Limb (tissue), 2 donors: ENCODE data around the gene SHFL.
A peak's percentile ranks its signal among the peaks of the same experiment; 100 is the strongest.

Experiments
- DNase-seq, 2 donors: peaks; one replicate each; pipeline ENCODE4 v3.0.0-alpha.2; 2016; ENCODE audit errors: extremely low spot score in 2 of 2

SHFL gene

GRCh38 chr19:10087296-10088061 lies 1.4 kb downstream of the SHFL start:
- DNase-seq, result no peak

DNA sequence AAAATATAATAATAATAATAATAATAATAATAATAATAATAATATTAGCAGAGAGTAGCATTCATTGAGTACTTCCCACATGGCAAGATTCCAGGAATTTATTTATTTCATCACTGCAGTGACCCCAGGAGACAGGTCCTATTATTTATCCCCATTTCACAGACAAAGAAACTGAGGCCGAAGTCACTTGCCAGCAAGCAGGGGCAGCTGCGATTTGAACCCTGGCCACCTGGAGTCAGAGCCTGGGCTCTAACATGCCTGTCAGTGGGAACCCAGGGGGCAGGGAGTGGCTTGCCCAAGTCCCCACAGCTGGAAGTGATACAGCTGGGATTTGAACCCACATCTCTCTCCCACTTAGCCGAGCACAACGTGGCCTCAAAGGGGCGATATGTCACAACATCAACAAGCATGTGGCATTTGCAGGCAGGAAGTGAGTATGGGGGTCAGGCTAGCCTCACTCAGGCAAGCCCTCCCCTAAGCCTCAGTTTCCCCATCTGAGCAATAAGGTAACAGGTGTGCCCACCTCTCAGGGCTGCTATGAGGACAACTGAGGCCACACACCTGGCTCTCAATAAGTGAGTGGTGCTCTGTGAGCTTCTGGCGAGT lies 2.9 kb downstream of the SHFL start:
- no peak for DNase-seq

DNA sequence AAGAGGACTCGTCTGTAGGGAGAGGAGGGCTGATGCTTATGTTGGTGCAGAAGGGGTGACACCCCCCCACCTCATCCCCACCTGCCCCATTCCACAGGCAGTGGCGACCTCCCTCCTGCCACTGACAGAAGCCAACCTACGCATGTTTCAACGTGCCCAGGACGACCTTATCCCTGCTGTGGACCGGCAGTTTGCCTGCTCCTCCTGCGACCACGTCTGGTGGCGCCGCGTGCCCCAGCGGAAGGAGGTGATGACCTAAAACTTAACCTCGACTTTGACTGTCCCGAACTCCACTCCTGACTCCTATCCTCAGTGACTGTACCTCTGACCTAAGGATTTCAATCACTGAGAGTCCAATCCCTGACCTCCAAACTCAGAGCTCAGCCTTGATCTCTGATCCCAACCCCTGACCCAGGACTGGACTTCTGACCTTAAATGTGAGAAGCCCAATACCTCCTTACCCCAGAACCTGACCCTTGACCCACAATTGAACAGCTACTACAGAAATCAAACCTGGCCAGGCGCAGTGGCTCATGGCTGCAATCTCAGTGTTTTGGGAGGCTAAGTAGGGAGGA lies 3.8 kb downstream of the SHFL start:
- no peak for DNase-seq

GRCh38 chr19:10091370-10091687 lies 5.2 kb downstream of the SHFL start:
- DNase-seq, result peak in 1 of 2 donors; percentile 25

DNA sequence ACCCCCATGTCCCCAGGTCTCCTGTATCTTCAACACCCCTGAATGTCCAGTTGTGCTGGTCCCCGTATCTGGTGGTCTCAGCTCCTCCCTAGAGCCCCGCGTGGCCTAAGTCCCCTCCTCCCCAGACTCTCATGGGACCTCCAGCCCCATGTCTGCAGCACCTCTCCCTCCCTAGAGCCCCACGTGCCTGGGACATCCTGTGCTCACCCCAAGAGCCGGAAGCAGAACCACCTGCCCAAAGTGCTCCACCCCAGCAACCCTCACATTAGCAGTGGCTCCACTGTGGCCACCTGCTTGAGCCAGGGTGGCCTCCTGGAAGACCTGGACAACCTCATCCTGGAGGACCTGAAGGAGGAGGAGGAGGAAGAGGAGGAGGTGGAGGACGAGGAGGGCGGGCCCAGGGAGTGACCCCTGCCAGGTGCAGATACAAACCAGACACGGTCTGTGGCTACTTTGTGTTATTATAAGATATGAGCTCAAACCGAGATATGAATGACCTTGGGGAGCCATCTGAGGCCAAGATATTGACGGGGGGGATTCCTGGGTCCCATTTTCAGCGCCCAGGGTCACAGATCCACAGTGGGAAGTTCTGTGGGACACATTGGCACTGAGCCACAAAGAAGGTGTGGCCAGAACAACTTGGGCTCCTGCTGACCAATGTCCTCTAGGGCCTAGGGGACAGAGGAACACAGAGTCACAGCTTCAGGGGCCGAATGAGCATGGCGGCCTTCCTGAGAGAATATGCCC lies 6.0 kb downstream of the SHFL start:
- DNase-seq, result peak in 1 of 2 donors; percentile 23

- DNase-seq, result no peak
Measured at GRCh38 chr19:10092648-10093294, 6.7 kb downstream of the SHFL start.

GRCh38 chr19:10093295-10094186 lies 7.4 kb downstream of the SHFL start:
- DNase-seq, result peak in 1 of 2 donors; percentile 30

DNA sequence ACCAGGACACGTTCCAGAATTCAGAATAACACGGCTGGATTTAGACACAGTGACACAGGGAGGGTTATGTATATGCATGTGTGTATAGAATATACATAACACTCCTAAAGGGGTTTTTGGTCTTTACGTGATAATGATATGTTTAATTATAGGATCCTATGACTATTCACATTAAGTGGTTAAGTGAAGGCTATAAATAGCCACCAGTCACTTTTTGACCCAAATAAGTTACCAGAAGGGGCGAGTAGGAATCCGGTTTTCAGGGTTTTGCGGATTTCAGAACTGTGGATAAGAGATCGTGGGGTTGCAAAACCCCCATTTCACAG lies 9.5 kb downstream of the SHFL start:
- no peak for DNase-seq

DNA sequence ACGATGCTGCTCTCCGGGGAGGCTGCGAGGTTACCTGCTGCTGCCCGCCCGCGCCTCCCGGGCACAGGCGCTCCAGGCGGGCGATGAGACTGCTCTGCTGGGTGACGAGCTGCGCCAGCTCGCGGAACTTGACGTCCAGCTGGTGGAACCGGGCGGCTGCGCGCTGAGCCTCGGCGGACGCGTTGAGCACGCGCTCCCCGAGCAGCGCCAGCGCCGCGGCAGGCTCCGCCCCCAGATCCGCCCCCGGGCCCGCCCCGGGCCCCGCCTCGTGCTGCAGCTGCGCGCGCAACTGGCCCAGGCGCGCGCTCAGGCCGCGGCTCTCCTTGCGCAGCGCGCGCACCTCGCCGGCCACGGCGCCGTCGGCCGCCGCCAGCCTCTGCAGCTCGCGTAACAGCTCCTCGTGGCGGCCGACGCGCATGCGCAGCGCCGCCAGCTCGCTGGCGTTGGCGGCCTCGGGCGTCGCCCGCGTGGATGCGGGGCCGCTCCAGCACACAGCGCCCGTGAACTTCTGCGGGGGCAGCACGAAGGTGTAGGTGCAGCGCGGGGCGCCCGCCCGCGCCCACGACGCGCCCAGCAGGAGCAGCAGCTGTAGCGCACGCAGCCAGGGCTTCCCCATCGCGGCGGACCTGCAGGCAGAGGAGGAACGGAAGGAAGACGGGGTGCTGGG lies 10.0 kb downstream of the SHFL start:
- DNase-seq, result peak; percentile 92 to 94

DNA sequence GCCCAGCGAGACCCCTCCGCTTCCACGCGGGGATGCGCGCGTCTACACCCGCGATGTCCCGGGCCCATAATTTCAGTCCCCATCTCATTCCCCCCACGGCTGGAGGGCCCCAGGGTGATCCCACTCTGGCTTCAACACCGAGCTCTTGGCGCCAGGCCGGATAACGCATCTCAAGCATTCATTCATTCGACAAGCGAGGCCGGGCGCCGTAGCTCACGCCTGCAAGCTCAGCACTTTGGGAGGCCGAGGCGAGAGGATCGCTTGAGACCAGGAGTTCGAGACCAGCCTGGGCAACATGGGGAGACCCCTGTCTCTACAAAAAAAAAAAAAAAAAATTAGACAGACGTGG lies 10.5 kb downstream of the SHFL start:
- DNase-seq, result no peak

GRCh38 chr19:10100163-10100785 lies 14.2 kb downstream of the SHFL start:
- no peak for DNase-seq

DNA sequence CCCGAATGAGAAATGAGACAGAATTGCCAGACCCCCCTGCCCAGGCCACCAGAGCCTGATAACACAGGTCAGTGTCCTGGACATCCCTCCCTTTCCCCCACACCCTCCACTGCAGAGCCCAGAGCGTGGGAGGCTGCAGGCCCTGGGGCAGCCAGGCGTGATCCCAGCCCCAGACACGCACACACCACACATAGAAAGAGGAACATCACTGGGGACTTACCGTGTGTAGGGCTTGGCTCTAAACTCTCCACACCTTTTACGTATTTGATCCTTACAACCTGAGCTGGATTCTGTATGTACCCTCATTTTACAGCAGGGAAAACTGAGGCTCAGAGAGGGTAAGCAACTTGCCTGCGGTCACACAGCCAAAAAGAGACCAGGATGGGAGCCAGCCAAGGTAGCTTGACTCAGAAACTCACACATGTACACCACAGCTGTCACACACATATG lies 16.7 kb downstream of the SHFL start:
- DNase-seq, result no peak

DNA sequence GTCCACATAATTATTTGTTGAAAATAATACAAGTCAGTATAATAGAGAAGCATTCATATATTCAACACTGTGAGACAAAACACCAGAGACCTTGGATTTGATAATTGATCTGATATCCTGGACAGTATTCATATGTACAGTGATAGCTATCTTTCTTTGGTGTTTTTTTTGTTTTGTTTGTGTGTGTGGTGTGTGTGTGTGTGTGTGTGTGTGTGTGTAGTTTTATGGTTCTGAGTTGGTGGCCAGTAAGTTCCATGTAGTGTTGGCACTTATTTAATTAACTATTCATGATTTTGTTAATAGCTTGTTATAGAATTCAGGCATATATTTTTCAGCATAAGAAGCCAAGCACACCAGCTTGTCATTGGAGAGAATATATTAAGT lies 18.0 kb downstream of the SHFL start:
- DNase-seq, result no peak

DNA sequence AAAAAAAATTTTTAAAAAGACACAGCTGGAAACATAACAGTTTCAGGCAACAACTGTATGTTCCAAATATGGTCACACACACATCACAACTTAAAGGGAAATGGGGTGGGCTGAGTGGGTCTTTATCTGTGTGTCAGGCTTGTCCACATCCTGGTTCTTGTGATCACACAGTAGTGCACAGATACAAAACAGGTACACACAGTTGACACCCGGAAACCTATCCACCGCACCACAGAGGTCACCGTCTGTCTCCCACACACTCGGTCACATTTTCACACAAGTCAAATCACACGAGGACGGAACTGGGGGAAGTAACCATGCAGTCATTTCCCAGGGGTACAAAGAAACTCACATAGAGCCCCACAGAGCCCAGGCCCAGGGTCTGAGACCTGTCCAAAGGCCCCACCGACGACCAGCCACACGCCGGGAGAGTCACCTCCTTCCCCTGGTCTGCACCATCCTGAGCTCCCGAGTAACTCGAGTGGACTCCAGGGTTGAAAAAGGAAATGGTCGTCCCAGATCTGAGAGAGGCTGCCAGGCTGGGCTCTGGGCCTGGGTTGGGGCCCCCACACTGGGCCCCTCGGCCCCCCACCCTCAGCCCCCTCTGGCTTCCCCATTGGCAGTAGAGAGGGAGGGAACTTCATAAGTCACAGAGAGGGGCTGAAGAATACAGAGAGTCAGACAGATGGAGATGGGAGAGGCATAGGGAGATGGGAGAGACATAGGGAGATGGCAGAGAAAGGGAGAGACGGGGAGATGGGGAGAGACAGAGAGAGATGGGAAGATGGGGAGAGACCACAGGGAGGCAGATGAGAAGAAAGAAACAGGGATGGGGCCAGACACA lies 18.8 kb downstream of the SHFL start:
- DNase-seq, result no peak

- DNase-seq, result peak; percentile 35 to 65
Measured at GRCh38 chr19:10105509-10106099, 19.5 kb downstream of the SHFL start.

DNA sequence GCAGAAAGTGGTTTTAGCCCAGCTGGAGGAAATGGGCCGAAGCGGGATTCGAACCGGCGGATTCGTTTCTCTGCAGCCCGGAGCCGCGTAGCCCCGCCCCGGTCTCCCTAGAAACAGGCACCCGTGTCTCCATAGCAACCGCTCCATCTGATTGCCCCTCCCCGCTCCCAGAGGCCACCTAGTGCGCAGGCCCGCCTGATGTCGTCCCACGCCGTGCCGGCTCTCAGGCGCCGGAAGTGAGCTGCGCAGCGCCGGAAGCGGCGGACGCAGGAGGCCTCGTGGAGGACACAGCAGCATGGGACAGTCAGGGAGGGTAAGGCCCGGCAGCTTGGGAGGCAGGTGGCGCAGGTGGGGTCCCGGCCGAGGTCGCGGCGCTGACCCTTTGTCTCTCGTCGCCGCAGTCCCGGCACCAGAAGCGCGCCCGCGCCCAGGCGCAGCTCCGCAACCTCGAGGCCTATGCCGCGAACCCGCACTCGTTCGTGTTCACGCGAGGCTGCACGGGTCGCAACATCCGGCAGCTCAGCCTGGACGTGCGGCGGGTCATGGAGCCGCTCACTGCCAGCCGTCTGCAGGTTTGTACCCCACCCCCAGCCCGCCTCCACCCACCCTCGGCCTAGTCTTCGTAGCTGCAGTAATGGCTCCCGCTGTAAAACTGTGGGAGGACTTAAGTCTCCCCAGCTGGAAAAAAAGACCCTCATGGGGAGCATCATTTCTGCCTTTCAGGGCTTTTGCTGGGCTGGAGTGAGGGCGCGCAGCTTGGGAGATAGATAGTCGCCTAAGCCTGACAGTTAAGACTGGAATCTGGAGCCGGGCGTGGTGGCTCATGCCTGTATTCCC lies 20.2 kb downstream of the SHFL start, which contains the start of gene PPAN:
TSS of gene PPAN (plus strand) at position 263 of the 837 bp plus-strand sequence. CDS start at position 296, 33 bp downstream.
- peak; percentile 98 to 99 for DNase-seq

- DNase-seq, result no peak
Measured at GRCh38 chr19:10107254-10107653, 21.1 kb downstream of the SHFL start.
